GM19328 (cell line): Measurements from ENCODE around the gene SAV1.
"Not testable (repeated sequence)": the region's sequence is repeated elsewhere in the genome, so short reads cannot be mapped to it uniquely, and the experiment has no call there.

Experiments
- ATAC-seq: cut with Tn5 transposase; IDR thresholded peaks from one replicate; pipeline ENCODE4 v1.9.1; 2021; ENCODE audit warnings: mild to moderate bottlenecking, moderate library complexity; ENCODE audit not compliant: unreplicated experiment

The SAV1 gene

DNA sequence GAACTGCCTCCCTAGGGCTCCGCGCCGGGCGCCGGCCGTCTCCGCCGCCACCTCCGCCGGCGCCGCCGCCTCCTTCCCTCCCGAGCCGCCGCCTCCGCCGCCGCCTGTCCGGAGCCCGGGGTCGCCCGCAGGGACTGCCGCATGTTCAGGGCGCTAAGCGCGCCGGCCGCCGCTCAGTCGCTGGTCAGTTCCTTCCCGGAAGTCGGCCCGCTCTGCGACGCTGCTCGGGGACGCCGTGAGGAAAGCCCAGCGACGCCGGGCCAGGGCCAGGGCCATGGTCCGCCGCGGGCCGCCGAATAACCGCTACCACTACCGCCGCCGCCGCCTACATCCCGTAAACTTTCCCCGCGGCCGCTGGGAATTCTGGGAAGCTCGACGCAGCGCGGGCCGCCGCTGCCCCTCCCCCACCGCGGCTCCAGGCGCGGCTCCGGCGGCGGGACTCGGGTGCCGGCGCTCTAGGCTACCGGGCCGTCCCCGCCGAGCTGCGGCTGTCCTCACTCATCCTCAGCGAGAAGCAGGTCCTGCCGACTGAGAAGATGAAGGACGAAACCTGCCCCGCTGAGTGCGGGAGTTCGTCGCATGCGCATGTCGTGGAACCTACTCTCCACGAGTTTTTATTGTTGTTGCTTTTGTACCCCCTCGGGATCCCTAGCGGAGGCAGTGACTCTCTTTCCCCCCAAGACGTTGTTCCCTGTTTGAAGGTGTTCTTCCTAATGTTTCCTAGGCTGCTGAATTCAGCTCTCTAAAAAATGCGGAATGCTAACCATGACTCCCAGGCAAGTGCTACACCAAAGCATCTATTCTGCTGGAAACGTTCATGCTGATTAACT, at the start of gene SAV1:
Gene SAV1, minus strand, starts transcription at position 311 of the 830 bp plus-strand sequence. CDS start 339 bp downstream, outside the sequence.
- ATAC-seq, result peak; percentile 50

DNA sequence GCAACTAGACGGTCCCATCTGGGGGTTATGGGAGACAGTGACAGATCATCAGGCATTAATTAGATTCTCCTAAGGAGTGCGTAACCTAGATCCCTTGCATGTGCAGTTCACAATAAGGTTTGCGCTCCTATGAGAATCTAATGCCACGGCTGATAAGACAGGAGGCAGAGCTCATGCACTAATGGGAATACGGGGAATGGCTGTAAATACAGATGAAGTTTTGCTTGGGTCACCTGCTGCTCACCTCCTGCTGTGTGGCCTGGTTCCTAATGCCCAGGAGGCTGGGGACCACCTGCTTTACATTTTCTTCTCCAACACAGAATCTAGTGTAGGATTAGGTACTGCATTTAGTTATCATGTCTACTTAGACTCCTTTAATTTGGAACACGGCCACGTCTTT, 49.7 kb upstream of the SAV1 start:
- ATAC-seq, result no peak

DNA sequence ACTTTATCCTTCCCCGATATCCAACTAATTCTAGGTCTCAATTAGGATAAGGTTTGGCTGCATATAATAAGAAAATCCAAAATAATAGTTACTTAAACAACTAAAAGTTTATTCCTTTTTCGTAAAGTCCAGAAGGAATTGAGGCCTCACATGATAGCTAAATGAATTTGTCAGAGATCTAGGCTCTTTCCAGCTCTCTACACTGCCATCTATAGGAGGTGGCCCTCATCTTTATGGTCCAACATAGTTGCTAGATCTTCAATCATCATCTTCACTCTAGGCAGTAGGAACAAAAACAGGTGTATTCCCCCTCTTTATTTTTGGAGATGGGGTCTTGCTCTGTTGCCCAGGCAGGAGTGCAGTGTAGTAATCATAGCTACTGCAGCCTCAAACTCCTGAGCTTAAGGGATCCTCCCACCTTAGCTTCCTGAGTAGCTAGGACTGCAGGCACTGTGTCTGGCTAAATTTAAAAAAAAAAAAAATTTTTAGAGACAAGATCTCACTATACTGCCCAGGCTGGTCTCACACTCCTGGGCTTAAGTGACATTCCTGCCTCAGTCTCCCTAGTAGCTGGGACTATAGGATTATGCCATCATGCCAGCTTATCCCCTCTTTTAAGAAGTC, 46.5 kb upstream of the SAV1 start:
- no peak for ATAC-seq

DNA sequence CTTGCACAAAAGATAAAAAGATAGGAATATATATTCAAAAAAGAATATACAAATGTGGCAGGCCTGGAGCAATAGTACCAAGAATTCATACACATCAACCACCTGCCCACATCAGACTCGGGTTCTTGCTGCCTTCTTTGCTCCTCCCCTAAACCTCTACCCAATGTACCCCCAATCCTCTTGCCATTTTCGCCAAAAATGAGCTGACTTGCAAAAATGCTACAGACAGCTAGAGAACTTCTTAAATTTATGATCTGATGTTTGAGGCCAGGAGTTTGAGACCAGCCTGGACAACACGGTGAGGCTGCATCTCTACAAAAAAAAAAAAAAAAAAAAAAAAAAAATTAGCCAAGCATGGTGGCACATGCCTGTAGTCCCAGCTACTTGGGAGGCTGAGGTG, 42.9 kb upstream of the SAV1 start:
- ATAC-seq, result no peak

DNA sequence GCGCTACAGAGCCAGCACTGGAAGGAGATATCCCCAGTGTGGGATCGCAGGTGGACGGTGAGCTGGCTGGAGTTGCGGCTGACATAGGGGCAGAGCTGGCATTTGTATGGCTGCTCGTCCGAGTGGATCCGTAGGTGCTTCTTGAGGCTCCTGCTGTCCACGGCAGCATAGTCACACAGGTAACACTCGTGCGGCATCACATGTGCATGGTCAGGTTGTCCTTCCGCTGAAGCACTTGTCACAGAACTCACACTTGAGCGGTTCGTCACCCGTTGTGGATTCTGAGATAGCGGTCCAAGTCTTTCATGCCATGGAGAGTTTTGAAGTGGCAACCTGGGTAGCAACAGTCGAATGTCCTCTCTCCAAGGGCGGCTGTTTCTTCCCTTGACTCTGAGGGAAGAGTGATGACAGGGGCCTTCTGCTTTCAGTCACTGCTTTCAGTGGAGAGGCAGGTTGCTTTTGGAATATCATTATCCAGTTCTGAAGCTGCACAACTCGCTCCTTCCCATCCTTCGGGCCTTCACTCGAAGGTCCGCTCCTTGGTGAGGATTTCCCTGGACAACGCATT, 37.0 kb upstream of the SAV1 start:
- ATAC-seq, result no peak

DNA sequence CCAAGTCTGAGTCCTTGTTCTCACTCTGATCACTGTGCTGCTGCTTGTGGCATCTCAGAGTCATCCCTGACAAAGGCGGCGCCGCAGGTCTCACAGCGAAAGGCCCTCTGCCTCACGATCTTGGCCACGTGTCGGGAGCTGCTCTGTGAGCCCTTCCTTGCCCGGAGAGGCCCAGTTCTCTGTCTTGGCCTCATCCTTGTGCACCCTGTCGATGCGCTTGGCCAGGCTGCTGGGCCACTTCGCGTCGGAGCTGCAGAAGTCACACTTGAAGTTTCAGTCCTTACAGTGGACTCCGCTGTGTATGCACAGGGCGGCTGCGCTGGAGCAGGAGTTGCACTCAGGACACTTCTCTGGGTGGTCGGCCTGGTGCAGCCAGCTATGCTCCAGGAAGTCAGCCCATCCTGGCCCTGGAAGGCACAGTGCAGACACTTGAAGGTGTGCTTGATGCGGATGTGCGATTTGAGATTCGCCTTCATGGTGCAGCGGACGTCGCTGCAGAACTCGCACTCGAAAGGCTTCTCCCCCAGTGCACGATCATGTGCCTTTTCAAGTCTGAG, 36.4 kb upstream of the SAV1 start:
- ATAC-seq, result no peak

DNA sequence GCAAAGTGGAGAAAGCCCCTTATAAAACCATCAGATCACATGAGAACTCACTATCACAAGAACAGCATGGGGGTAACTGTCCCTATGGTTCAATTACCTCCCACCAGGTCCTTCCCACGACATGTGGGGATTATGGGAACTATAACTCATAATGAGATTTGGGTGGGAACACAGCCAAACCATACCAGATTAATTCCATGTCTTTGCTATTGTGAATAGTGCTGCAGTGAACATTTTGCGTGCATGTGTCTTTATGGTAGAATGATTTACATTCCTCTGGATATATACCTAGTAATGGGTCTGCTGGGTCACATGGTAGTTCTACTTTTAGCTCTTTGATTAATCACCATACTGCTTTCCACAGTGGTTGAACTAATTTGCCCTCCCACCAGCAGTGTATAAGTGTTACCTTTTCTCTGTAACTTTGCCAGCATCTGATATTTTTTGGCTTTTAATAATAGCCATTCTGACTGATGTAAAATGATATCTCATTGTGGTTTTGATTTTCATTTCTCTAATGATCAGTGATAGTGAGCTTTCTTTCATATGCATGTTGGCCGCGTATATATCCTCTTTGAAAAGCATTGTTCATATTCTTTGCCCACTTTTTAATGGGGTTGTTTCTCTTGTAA, 29.7 kb upstream of the SAV1 start:
- no peak for ATAC-seq

DNA sequence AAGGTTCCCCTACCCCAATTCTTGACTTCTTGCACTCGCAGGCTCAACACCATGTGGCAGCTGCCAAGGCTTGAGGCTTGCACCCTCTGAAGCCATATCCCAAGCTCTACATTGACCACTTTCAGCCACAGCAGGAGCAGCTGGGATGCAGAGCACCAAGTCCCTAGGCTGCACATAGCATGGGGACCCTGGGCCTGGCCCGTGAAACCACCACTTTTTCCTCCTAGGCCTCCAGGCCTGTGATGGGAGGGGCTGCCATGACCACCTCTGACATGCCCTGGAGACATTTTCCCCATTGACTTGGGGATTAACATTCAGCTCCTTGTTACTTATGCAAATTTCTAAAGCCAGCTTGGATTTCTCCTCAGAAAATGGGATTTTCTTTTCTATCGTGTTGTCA, 26.2 kb upstream of the SAV1 start:
- not testable (repeated sequence) for ATAC-seq

DNA sequence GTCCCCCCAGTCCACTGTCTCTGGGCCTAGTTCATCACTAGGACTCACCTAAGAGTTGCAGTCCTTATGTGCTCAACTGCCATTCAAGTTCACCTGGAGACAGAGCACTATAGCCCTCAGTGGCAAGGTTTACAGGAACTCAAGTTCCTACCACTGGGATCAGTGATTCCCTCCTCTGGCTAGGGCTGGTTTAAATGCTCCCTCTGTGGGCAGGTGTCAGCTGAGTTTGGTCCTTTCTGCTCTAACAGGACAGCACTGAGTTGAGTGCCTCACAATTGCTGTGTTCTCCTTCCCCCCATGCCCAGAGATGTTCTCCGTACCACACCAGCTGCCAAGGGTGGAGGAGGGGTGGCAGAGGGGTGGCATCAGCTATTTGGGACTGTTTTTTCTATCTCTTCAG, 20.8 kb upstream of the SAV1 start:
- no peak for ATAC-seq

DNA sequence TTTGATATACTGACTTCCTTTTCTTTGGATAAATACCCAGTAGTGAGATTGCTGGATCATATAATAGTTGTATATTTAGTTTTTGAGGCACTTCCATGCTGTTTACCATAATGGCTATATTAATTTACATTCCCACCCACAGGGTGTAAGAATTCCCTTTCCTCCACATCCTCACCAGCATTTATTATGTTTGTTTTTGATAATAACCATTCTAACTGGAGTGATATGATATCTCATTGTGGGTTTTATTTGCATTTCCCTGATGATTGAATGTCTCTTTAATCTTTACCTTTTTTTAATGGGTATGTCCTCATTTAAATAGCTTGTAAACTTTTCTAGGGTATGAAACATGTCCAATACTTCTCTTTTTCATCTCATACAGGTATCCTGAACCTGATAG, 11.6 kb upstream of the SAV1 start:
- no peak for ATAC-seq

DNA sequence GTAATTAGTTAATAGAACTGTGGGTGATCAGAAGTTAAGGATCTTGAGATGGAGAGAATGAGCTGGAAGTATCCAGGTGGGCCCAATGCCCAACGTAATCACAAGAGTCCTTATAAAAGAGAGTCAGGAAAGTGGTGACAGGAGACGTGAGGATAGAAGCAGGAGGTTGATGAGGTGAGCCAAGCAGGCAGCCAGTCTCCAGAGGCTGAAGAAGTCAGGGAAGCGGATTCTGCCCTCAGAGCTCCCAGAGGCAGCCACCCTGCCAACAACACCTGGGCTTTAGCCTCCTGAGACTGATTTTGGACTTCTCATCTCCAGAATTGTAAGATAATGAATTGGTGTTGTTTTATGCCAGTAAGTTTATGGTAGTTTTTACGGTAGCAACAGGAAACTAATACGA, 10.1 kb upstream of the SAV1 start:
- no peak for ATAC-seq

DNA sequence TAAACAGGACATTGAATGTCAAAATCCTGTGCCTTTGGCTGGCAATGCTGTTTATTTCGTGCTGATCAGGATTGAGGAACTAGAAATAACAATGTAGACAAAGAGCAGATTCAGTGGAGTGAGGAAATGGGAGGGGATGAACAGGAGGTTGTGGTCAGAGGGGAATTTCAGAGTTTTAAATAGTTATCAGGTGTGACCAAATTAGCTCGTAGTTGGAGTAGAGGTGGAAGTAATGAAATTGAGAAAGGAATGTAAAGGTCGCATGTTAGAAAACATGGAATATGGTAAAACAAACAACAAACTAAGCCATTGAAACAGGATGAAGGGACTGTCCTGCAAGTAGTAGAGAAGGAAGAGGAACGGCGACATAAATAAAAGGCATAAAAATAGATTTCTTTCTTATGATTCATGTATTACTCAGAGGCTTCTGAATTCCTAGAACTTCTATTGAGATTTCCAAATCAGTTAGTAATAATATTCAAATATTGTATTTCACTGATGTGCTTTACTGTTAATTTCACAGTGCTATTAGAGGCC, 9.5 kb upstream of the SAV1 start:
- ATAC-seq, result no peak

DNA sequence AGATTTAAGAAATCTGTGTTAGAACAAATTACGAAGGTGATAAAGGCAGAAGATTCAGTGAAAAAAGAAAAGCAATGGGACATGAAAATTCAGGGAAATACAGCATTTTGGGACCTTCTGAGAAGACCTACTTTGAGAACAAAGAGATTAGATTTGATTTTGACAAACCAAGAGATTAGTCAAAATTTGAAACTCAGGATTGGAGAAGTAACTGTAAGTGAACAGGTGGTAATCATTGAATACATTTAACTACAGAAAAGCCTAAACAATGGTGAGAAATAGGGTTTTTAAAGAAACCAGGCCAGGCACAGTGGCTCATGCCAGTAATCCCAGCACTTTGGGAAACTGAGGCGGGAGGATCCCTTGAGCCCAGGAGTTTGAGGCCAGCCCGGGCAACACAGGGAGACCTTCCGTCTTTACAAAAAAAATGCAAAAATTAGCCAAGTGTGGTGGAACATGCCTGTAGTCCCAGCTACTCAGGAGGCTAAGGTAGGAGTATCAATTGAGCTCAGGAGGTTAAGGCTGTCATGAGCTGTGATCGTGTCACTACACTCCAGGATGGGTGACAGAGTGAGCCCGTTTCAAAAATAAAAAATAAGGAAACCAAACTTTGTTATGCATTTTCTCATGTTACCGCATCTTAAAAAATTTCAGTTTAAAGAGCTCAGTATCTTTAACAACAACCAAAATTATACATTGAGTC, 8.9 kb upstream of the SAV1 start:
- no peak for ATAC-seq

DNA sequence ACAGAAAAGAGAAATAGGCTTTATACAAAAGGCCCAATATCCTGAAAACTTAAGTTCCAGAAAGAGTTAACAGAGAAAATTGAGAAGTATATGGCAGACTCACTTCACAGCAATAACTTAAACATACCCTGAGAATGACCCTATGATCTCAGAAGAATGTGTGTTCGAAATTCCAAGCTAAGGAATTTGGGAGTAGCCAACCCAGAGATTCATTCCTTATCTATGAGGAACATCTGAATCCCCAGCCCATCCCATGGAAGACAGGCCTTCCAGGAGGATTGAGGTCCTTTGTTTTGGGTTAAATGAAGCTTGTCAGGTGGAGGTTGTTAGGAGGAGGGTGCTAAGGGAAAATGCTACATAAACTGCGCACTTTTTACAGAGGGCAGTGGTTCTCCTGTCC, 7.5 kb upstream of the SAV1 start:
- no peak for ATAC-seq

DNA sequence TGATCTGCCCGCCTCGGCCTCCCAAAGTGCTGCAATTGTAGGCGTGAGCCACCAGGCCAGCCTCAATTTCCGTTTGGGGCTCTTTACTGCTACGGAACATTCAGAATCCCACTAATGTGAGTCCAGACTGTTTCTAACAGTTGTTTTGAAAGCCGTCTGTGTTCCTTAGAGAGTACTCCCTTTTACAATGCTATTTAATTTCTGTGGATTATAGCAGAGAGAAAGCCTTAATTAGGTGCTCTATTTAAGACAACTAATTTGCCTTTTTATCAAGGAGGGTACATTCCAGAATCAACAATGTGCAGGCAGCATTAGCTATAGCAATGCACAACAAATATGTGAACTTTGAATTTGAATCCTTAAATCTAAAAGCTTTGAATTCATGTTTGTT, 2.8 kb upstream of the SAV1 start:
- ATAC-seq, result no peak

DNA sequence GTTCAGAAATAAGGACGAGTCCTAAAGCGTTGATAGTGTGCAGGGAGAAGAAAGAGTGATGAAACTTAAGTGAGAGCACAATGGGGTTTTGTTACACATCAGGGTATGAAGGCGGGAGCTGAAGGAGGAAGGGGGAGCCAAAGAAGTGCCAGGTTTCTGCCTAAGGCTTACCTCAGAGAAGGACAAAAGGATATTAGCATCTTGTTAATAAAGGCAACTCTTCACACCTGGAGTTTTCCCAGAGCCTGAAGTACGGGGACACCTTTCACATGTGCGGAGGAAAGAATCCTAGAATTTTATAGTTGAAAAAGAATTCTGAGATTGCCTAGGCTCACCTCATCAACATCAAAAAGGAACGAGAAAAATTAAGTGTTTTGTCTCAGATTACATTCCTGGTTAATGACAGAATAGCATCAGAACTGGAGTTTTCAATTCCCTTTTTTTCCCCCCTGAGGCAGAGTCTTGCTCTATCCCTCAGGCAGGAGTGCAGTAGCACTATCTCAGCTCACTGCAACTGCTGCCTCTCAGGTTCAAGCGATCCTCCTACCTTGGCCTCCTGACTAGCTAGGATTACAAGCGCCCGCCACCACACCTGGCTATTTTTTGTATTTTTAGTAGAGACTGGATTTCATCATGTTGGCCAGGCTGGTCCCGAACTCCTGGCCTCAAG, 2.2 kb upstream of the SAV1 start:
- no peak for ATAC-seq

DNA sequence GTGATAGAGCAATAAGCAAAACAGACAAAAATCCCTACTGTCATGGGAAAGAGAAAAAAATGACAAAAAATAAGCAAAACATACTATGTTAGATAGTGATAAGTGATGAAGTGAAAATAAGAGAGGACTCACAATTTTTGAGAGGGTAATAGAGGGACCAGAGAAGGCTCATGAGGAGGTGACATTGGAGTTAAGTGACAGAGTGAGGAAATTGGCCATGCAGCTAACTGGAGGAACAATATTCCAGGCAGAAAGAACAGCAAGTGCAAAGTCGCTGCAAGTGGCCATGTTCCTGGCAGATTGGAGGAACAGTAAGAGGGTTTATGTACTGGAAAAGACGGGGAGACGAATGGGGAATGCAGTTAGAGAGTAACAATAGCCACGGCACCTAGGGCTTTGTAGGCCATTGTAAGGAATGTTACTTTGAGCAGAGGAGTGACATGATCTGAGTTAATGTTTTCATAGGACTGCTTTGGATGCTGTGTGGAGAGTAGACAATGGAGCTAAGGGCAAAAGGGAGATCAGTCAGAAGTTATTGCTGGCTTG, 1.4 kb upstream of the SAV1 start:
- ATAC-seq, result no peak

DNA sequence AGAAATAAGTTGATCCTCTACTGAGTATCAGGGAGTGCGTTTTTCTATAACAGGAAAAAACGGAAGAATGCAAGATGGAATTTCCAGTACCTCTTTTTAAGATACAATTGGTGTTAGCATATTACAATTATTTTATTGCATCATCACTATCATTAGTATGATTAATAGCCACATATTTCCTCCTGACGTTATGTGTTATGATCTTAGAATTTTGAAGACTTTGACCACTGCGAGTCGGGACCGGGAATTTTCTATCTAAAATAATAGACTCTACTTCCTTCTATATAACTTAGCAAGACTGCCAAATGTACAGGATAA, 679 bp upstream of the SAV1 start:
- no peak for ATAC-seq

DNA sequence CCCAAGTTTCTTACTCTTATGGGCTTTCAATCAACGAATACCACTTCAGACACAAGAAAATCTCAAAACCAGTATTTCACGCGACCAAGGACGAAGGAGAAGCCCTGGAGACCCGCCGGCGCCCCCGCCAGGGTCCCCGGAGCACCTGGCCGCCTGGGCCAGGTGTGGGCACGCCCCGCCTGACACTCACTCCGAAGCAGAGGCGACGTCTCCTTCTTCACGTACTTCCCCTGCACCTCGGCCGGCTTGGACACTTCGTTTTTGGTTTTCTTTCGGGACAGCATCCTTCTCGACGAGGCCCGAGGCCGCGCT, 466 bp downstream of the SAV1 start:
- ATAC-seq, result peak; percentile 42
